ENCODE data around the gene NAPSA. TPM values are rescaled to one million over a fixed set of nuclear protein-coding genes. Genes with fewer than 3 reads are reported as not detected.

Gene NAPSA
- total and polyA plus RNA-seq, 2 donors (not counting 1 experiment from before 2014, with no cell fraction given), result 0.03 to 0.17 TPM

DNA sequence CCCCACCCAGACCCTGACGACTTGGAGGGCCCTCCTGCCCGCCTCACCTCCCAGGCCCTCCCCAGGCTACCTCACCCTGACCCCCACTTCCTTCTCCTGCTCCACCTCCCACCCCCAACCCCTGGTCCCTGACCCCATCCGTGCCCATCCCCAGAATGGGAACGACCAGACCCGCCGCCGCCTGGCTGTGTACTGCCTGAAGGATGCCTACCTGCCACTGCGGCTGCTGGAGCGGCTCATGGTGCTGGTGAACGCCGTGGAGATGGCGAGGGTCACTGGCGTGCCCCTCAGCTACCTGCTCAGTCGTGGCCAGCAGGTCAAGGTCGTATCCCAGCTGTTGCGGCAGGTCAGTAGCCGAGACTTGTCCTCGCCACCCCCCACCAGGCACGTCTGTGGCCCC lies 41.4 kb upstream of the NAPSA start:
- no peaks in the 10 kb centered on the region for H3K4me1 ChIP-seq (ENCODE audit: control insufficient read depth, extremely low read depth, insufficient read depth, low read length)
- H3K36me3 ChIP-seq (ENCODE audit: control insufficient read depth, insufficient read depth, low read length), result peaks cover 8% of the 10 kb centered on the region
- DNase-seq (ENCODE audit: low read depth in 2 of 2), result no peak
- H3K9ac ChIP-seq (ENCODE audit: insufficient read depth, low read length), result no peak overlapping the region
- no peak overlapping the region for H3K27ac ChIP-seq (ENCODE audit: insufficient read depth, low read length)
- H3K27me3 ChIP-seq (ENCODE audit: control insufficient read depth, insufficient read depth, low read length), result no peaks in the 10 kb centered on the region
- no peaks in the 10 kb centered on the region for H3K9me3 ChIP-seq (ENCODE audit: control insufficient read depth, insufficient read depth, low read depth, low read length)
- H3K4me3 ChIP-seq (replicated peaks in 1 of 4; ENCODE audit: control extremely low read depth in 1 of 4, insufficient read depth in 1 of 4, low read depth in 3 of 4, low read length in 4 of 4), result no peak overlapping the region
- no peak overlapping the region for H2AFZ ChIP-seq (ENCODE audit: low read length)
- no peaks in the 10 kb centered on the region for H3K79me2 ChIP-seq (ENCODE audit: control insufficient read depth, insufficient read depth, low read length)
- no peak overlapping the region for H3K4me2 ChIP-seq (ENCODE audit: extremely low read depth, insufficient read depth, low read length)
- TF ChIP-seq, protein P1, sequence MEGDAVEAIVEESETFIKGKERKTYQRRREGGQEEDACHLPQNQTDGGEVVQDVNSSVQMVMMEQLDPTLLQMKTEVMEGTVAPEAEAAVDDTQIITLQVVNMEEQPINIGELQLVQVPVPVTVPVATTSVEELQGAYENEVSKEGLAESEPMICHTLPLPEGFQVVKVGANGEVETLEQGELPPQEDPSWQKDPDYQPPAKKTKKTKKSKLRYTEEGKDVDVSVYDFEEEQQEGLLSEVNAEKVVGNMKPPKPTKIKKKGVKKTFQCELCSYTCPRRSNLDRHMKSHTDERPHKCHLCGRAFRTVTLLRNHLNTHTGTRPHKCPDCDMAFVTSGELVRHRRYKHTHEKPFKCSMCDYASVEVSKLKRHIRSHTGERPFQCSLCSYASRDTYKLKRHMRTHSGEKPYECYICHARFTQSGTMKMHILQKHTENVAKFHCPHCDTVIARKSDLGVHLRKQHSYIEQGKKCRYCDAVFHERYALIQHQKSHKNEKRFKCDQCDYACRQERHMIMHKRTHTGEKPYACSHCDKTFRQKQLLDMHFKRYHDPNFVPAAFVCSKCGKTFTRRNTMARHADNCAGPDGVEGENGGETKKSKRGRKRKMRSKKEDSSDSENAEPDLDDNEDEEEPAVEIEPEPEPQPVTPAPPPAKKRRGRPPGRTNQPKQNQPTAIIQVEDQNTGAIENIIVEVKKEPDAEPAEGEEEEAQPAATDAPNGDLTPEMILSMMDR (conservative IDR thresholded peaks at IDR 0.05 in 1 of 2, IDR thresholded peaks at IDR 0.05 in 1 of 2; ENCODE audit: low read depth in 1 of 2, low read length in 2 of 2), result no peak
- TF ChIP-seq EZH2 (IDR thresholded peaks at IDR 0.05; ENCODE audit: low read length, missing control alignments), result no peak
- no peaks in the 10 kb centered on the region for H4K20me1 ChIP-seq (ENCODE audit: control insufficient read depth, extremely low read depth, insufficient read depth, low read length)

DNA sequence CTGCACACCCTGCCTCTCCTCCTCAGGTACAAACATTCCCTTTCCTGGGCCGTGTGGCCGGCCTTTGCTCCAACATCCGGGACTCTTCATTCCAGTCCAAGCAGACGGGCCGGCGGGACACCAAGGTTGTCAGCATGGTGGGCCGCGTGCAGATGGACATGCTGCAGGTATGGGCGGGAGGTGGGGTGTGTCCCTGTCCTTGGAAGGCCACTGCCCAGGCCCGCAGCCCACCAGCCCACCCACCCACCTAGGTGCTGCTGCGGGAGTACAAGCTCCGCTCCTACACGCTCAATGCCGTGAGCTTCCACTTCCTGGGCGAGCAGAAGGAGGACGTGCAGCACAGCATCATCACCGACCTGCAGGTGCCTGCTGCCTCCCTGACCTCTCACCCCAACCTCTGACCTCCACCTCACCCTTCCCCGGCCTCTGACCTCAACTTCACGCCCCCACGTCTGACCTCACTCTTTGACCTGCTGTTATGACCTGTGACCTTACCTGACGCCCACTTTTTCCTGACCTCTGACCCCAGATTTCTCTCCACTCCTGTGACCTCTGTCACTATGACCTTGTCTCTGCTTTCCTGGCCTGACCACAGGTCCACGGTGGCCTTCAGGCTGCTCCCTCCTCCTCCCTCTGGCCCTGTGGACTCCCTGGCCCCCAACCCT lies 40.8 kb upstream of the NAPSA start:
- no peaks in the 10 kb centered on the region for H3K27me3 ChIP-seq (ENCODE audit: control insufficient read depth, insufficient read depth, low read length)
- H3K4me3 ChIP-seq (replicated peaks in 1 of 4; ENCODE audit: control extremely low read depth in 1 of 4, insufficient read depth in 1 of 4, low read depth in 3 of 4, low read length in 4 of 4), result no peak overlapping the region
- no peaks in the 10 kb centered on the region for H3K4me1 ChIP-seq (ENCODE audit: control insufficient read depth, extremely low read depth, insufficient read depth, low read length)
- H3K36me3 ChIP-seq (ENCODE audit: control insufficient read depth, insufficient read depth, low read length), result peaks cover 8% of the 10 kb centered on the region
- no peak overlapping the region for H3K27ac ChIP-seq (ENCODE audit: insufficient read depth, low read length)
- TF ChIP-seq EZH2 (IDR thresholded peaks at IDR 0.05; ENCODE audit: low read length, missing control alignments), result no peak
- TF ChIP-seq, protein P1 (conservative IDR thresholded peaks at IDR 0.05 in 1 of 2, IDR thresholded peaks at IDR 0.05 in 1 of 2; ENCODE audit: low read depth in 1 of 2, low read length in 2 of 2), result no peak
- H3K9me3 ChIP-seq (ENCODE audit: control insufficient read depth, insufficient read depth, low read depth, low read length), result no peaks in the 10 kb centered on the region
- no peaks in the 10 kb centered on the region for H3K79me2 ChIP-seq (ENCODE audit: control insufficient read depth, insufficient read depth, low read length)
- H2AFZ ChIP-seq (ENCODE audit: low read length), result no peak overlapping the region
- no peak overlapping the region for H3K4me2 ChIP-seq (ENCODE audit: extremely low read depth, insufficient read depth, low read length)
- no peaks in the 10 kb centered on the region for H4K20me1 ChIP-seq (ENCODE audit: control insufficient read depth, extremely low read depth, insufficient read depth, low read length)
- no peak overlapping the region for H3K9ac ChIP-seq (ENCODE audit: insufficient read depth, low read length)
- DNase-seq (ENCODE audit: low read depth in 2 of 2), result no peak

DNA sequence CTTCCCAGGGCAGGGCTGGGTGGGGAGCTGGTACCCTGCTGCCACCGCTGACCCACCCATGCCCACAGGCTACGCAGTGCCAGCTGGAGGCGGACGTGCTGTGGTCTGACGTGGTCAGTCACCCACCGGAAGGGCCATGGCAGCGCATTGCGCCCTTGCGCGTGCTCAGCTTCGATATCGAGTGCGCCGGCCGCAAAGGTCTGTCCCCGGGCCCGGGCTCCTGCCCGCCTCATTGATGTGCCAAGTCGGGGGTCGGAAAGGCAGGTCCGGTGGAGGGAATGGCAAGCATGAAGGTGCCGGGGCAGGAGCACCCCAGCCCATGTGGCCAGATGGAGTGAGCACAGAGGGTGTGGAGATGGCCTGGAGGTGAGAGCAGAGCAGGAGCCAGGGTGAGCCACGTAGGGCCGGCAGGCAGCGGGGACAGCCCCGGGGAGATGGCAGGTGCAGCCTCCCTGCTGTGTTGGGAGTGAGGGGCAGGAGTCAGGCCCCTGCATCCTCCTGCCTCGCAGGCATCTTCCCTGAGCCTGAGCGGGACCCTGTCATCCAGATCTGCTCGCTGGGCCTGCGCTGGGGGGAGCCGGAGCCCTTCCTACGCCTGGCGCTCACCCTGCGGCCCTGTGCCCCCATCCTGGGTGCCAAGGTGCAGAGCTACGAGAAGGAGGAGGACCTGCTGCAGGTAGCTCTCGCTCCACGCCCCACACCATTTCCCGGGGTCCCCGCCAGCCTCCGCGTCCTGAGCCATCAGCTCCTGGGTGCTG lies 37.3 kb upstream of the NAPSA start:
- Histone ChIP-seq H3K4me2 (ENCODE audit: extremely low read depth, insufficient read depth, low read length) (no peak overlapping the region), H3K4me1 (ENCODE audit: control insufficient read depth, extremely low read depth, insufficient read depth, low read length) (no peaks in the 10 kb centered on the region), H3K36me3 (ENCODE audit: control insufficient read depth, insufficient read depth, low read length) (peaks cover 8% of the 10 kb centered on the region), H3K9me3 (ENCODE audit: control insufficient read depth, insufficient read depth, low read depth, low read length) (no peaks in the 10 kb centered on the region), H3K4me3 (replicated peaks in 1 of 4; ENCODE audit: control extremely low read depth in 1 of 4, insufficient read depth in 1 of 4, low read depth in 3 of 4, low read length in 4 of 4) (no peak overlapping the region), H2AFZ (ENCODE audit: low read length) (no peak overlapping the region), H4K20me1 (ENCODE audit: control insufficient read depth, extremely low read depth, insufficient read depth, low read length) (no peaks in the 10 kb centered on the region), H3K79me2 (ENCODE audit: control insufficient read depth, insufficient read depth, low read length) (no peaks in the 10 kb centered on the region), H3K9ac (ENCODE audit: insufficient read depth, low read length) (no peak overlapping the region), H3K27ac (ENCODE audit: insufficient read depth, low read length) (no peak overlapping the region), H3K27me3 (ENCODE audit: control insufficient read depth, insufficient read depth, low read length) (no peaks in the 10 kb centered on the region)
- TF ChIP-seq, protein P1 (conservative IDR thresholded peaks at IDR 0.05 in 1 of 2, IDR thresholded peaks at IDR 0.05 in 1 of 2; ENCODE audit: low read depth in 1 of 2, low read length in 2 of 2), result no peak
- no peak for TF ChIP-seq EZH2 (IDR thresholded peaks at IDR 0.05; ENCODE audit: low read length, missing control alignments)
- no peak for DNase-seq (ENCODE audit: low read depth in 2 of 2)

All from fibroblast of lung (primary cell).